Measurements from ENCODE around the gene ERVFRD-1. TPM values are rescaled to one million over a fixed set of nuclear protein-coding genes. Genes with fewer than 3 reads are reported as not detected.

Gene ERVFRD-1
- total and polyA plus RNA-seq, 2 of the 13 experiments (the other 11 are each of a cell fraction or from before 2014, with no cell fraction given): not detected

DNA sequence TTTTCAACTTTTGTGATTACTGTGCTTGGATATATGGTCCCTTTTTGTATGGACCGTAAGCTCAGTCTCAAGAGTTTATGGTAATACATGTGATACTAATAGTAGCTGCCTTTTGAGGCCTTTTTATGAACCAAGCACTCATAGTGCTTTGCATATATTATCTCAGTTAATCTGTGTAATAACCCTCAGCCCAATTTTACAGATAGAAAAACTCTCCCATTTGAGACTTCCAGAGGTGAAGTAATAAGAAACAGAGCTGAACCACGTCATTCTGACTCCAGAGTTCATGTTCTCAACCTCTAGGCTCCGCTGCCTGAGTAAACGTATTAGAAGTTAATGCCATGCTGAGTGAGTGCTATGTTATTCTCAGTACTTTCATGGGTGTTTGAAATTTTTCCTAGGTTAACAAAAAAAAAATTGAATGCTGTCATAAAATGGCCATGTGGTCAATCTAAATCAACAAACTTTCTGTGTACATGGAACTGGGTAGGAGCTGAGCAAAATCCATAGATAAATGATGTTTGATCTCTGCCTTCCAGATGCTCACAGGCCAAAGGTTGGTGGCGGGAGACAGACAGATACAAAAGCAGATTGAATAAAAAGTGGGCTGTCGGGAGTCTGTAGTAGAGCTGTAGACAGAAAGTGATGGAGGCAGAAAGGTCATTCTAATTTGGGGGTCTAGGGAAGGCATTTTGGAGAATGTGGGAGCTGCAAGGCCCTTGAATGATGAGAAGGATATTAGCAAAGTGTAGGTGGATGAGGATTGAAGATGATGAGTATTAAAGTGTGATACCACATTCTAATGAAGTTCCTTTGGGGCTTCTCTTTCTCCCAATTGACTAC, 44.8 kb downstream of the ERVFRD-1 start (continued):
- TF ChIP-seq, protein P1, sequence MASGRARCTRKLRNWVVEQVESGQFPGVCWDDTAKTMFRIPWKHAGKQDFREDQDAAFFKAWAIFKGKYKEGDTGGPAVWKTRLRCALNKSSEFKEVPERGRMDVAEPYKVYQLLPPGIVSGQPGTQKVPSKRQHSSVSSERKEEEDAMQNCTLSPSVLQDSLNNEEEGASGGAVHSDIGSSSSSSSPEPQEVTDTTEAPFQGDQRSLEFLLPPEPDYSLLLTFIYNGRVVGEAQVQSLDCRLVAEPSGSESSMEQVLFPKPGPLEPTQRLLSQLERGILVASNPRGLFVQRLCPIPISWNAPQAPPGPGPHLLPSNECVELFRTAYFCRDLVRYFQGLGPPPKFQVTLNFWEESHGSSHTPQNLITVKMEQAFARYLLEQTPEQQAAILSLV (CRISPR knock-in tag; IDR thresholded peaks at IDR 0.05; ENCODE audit: borderline replicate concordance): no peak
- peak; percentile 52 for TF ChIP-seq MEIS2 (CRISPR knock-in tag; IDR thresholded peaks at IDR 0.05)
- TF ChIP-seq, protein P2, sequence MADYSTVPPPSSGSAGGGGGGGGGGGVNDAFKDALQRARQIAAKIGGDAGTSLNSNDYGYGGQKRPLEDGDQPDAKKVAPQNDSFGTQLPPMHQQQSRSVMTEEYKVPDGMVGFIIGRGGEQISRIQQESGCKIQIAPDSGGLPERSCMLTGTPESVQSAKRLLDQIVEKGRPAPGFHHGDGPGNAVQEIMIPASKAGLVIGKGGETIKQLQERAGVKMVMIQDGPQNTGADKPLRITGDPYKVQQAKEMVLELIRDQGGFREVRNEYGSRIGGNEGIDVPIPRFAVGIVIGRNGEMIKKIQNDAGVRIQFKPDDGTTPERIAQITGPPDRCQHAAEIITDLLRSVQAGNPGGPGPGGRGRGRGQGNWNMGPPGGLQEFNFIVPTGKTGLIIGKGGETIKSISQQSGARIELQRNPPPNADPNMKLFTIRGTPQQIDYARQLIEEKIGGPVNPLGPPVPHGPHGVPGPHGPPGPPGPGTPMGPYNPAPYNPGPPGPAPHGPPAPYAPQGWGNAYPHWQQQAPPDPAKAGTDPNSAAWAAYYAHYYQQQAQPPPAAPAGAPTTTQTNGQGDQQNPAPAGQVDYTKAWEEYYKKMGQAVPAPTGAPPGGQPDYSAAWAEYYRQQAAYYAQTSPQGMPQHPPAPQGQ (CRISPR knock-in tag; IDR thresholded peaks at IDR 0.05; ENCODE audit: borderline replicate concordance): no peak
- TF ChIP-seq CEBPG (CRISPR knock-in tag; IDR thresholded peaks at IDR 0.05): peak; percentile 17; the same call in 1 of the 2 replicates
- no peak for TF ChIP-seq EEA1 (CRISPR knock-in tag; IDR thresholded peaks at IDR 0.05; ENCODE audit: borderline replicate concordance)
- TF ChIP-seq XBP1 (CRISPR knock-in tag; IDR thresholded peaks at IDR 0.05): no peak
- TF ChIP-seq CBFB (CRISPR knock-in tag; IDR thresholded peaks at IDR 0.05): peak; percentile 72
- TF ChIP-seq, protein P3, sequence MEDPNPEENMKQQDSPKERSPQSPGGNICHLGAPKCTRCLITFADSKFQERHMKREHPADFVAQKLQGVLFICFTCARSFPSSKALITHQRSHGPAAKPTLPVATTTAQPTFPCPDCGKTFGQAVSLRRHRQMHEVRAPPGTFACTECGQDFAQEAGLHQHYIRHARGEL (CRISPR knock-in tag; IDR thresholded peaks at IDR 0.05): no peak
- no peak for TF ChIP-seq NR1H2 (CRISPR knock-in tag; IDR thresholded peaks at IDR 0.05; ENCODE audit: borderline replicate concordance, low read depth)
- no peak for TF ChIP-seq NFE2L2 (IDR thresholded peaks at IDR 0.05; ENCODE audit: low read length)
- no peak for TF ChIP-seq ZNF776 (CRISPR knock-in tag; IDR thresholded peaks at IDR 0.05)
- TF ChIP-seq ZNF839 (CRISPR knock-in tag; IDR thresholded peaks at IDR 0.05; ENCODE audit: borderline replicate concordance): no peak
- TF ChIP-seq, protein P4, sequence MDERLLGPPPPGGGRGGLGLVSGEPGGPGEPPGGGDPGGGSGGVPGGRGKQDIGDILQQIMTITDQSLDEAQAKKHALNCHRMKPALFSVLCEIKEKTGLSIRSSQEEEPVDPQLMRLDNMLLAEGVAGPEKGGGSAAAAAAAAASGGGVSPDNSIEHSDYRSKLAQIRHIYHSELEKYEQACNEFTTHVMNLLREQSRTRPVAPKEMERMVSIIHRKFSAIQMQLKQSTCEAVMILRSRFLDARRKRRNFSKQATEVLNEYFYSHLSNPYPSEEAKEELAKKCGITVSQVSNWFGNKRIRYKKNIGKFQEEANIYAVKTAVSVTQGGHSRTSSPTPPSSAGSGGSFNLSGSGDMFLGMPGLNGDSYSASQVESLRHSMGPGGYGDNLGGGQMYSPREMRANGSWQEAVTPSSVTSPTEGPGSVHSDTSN (CRISPR knock-in tag; IDR thresholded peaks at IDR 0.05): no peak; the same call in 1 of the 2 replicates
- TF ChIP-seq, protein P5, sequence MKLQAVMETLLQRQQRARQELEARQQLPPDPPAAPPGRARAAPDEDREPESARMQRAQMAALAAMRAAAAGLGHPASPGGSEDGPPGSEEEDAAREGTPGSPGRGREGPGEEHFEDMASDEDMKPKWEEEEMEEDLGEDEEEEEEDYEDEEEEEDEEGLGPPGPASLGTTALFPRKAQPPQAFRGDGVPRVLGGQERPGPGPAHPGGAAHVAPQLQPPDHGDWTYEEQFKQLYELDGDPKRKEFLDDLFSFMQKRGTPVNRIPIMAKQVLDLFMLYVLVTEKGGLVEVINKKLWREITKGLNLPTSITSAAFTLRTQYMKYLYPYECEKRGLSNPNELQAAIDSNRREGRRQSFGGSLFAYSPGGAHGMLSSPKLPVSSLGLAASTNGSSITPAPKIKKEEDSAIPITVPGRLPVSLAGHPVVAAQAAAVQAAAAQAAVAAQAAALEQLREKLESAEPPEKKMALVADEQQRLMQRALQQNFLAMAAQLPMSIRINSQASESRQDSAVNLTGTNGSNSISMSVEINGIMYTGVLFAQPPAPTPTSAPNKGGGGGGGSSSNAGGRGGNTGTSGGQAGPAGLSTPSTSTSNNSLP (IDR thresholded peaks at IDR 0.05; ENCODE audit: low read depth, low read length): peak; percentile 99
- peak; percentile 66; the same call in 1 of the 2 replicates for TF ChIP-seq TBX3 (IDR thresholded peaks at IDR 0.05; ENCODE audit: borderline replicate concordance)
- TF ChIP-seq ZNF44 (CRISPR knock-in tag; IDR thresholded peaks at IDR 0.05): 0 out of 2 replicates have a peak, but pooled peaks have one; percentile 9
- TF ChIP-seq FOXC1 (CRISPR knock-in tag; IDR thresholded peaks at IDR 0.05; ENCODE audit: borderline replicate concordance): no peak
- TF ChIP-seq, protein P6, sequence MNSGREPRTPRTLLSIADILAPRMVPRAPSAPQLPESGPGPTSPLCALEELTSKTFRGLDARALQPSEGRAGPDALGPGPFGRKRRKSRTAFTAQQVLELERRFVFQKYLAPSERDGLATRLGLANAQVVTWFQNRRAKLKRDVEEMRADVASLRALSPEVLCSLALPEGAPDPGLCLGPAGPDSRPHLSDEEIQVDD (CRISPR knock-in tag; IDR thresholded peaks at IDR 0.05; ENCODE audit: borderline replicate concordance): no peak
- TF ChIP-seq, protein P7, sequence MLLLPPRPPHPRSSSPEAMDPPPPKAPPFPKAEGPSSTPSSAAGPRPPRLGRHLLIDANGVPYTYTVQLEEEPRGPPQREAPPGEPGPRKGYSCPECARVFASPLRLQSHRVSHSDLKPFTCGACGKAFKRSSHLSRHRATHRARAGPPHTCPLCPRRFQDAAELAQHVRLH (CRISPR knock-in tag; IDR thresholded peaks at IDR 0.05; ENCODE audit: borderline replicate concordance, low read depth): 0 out of 2 replicates have a peak, but pooled peaks have one; percentile 6
- no peak for TF ChIP-seq TCF12 (IDR thresholded peaks at IDR 0.05)
- TF ChIP-seq TCF12 (CRISPR knock-in tag; IDR thresholded peaks at IDR 0.05): peak; percentile 23; the same call in 1 of the 2 replicates
- TF ChIP-seq LCORL (IDR thresholded peaks at IDR 0.05): no peak
- no peak for TF ChIP-seq LCORL (CRISPR knock-in tag; IDR thresholded peaks at IDR 0.05)

Measured in HepG2 (cell line).